A673 (cell line): ENCODE results near the gene SPECC1. TPM values are rescaled to one million over a fixed set of nuclear protein-coding genes. Genes with fewer than 3 reads are reported as not detected.

Experiments
- BruUV-seq: library from RNA; stranded (reverse); fragments of 400-500 nt; replicated peaks from 2 replicates; lab custom pipeline; 2021; lab: Mats Ljungman, UMichigan
- CTCF ChIA-PET: fragments of 300-600 bp; sonication (Branson Sonifier 250); formaldehyde crosslinking; loops from one replicate; lab custom pipeline; 2022; ENCODE audit warnings: antibody characterized with exemption; lab: Charles Lee
- POLR2A ChIA-PET: fragments of 300-600 bp; sonication (Branson Sonifier 250); formaldehyde crosslinking; loops from one replicate; lab custom pipeline; 2022; ENCODE audit warnings: antibody characterized with exemption; ENCODE audit not compliant: low non-redundant PET; lab: Charles Lee
- DNase-seq: peaks from one replicate; pipeline ENCODE4 v3.0.0-alpha.2; 2015; ENCODE audit warnings: low spot score
- H3K27ac ChIP-seq: fragments of 200-600 bp; sonication (generic); 2 replicates; pipeline ENCODE4 v1.5.1; 2016; ENCODE audit warnings: mixed run types, low read depth, mild to moderate bottlenecking, mixed read lengths, antibody characterized with exemption, low read length; ENCODE audit not compliant: poor library complexity, severe bottlenecking
- H3K27me3 ChIP-seq: fragments of 200-600 bp; sonication (generic); replicated peaks from 2 replicates; pipeline ENCODE4 v1.6.1; 2017; ENCODE audit warnings: mixed run types, low read depth, mild to moderate bottlenecking, mixed read lengths, antibody characterized with exemption, low read length; ENCODE audit not compliant: insufficient read depth, poor library complexity
- H3K36me3 ChIP-seq: fragments of 200-600 bp; sonication (generic); 2 replicates; pipeline ENCODE4 v1.6.1; 2016; ENCODE audit warnings: mixed run types, mild to moderate bottlenecking, mixed read lengths, antibody characterized with exemption, low read length; ENCODE audit not compliant: insufficient read depth, poor library complexity, severe bottlenecking
- H3K4me1 ChIP-seq: fragments of 200-600 bp; sonication (generic); 2 replicates; pipeline ENCODE4 v1.6.1; 2017; ENCODE audit warnings: mixed run types, mild to moderate bottlenecking, mixed read lengths, antibody characterized with exemption, low read length; ENCODE audit not compliant: insufficient read depth, poor library complexity, severe bottlenecking
- H3K4me3 ChIP-seq: fragments of 200-600 bp; sonication (generic); 2 replicates; pipeline ENCODE4 v1.5.1; 2016; ENCODE audit warnings: low read depth, mixed run types, mild to moderate bottlenecking, mixed read lengths, low read length; ENCODE audit not compliant: poor library complexity, severe bottlenecking
- H3K9me3 ChIP-seq: fragments of 200-600 bp; sonication (generic); 2 replicates; pipeline ENCODE4 v1.6.1; 2016; ENCODE audit warnings: mixed run types, low read depth, mild to moderate bottlenecking, mixed read lengths, antibody characterized with exemption, low read length; ENCODE audit not compliant: poor library complexity, severe bottlenecking
- EZH2 ChIP-seq: fragments of 200-600 bp; sonication (generic); IDR thresholded peaks from 2 replicates; pipeline ENCODE4 v1.6.1; 2017; ENCODE audit warnings: borderline replicate concordance, low read depth, mild to moderate bottlenecking, mixed read lengths, antibody characterized with exemption, low read length; ENCODE audit not compliant: poor library complexity, severe bottlenecking
- intact Hi-C: fragments of 100-400 bp; cut with micrococcal nuclease; formaldehyde crosslinking; loops from one replicate; pipeline ENCODE4 v1.10.0; 2022; ENCODE audit not compliant: unreplicated experiment
- total RNA-seq: library from RNA; stranded (reverse); gene quantifications from 2 replicates; pipeline ENCODE4 v1.2.3, GENCODE V29; 2021
- TF ChIP-seq, protein P1 (sequence below): fragments of 300-800, 200-600 bp; sonication (generic); conservative IDR thresholded peaks from 2 replicates; pipeline ENCODE4 v1.5.1; 2017; ENCODE audit warnings: low read depth, mild to moderate bottlenecking, antibody characterized with exemption, low read length, moderate library complexity, mixed read lengths

SPECC1 gene
- total RNA-seq, 1 experiment from 2014 or later: 5.8 TPM

- POLR2A ChIA-PET: no interaction called here
These were observed 280.8 kb downstream of the SPECC1 start for GRCh38 chr17:20289984-20290383.

DNA sequence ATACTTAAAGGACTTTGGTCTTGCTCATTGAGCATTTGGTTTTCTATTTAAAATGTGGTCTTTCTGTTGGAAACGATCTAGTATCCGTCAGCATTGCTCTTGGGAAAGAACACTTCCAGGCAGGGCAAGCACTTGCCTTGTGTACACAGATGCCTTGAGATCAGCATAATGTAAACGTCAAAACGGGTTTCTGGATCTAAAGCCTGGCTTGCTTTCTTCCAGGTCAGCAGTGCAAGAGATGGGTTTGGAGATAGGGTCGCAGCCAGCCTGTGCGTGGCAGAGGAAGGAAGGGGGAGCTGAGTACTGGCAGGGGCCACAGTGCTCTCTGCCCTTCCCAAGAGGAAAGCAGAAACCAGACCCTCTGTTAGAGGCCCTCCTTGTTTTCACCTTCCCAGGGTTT, 282.7 kb downstream of the SPECC1 start:
- no peak for TF ChIP-seq EZH2
- TF ChIP-seq, protein P1, sequence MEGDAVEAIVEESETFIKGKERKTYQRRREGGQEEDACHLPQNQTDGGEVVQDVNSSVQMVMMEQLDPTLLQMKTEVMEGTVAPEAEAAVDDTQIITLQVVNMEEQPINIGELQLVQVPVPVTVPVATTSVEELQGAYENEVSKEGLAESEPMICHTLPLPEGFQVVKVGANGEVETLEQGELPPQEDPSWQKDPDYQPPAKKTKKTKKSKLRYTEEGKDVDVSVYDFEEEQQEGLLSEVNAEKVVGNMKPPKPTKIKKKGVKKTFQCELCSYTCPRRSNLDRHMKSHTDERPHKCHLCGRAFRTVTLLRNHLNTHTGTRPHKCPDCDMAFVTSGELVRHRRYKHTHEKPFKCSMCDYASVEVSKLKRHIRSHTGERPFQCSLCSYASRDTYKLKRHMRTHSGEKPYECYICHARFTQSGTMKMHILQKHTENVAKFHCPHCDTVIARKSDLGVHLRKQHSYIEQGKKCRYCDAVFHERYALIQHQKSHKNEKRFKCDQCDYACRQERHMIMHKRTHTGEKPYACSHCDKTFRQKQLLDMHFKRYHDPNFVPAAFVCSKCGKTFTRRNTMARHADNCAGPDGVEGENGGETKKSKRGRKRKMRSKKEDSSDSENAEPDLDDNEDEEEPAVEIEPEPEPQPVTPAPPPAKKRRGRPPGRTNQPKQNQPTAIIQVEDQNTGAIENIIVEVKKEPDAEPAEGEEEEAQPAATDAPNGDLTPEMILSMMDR: no peak
- BruUV-seq: no TSS peak
- Histone ChIP-seq H3K36me3 (no peaks in the 10 kb centered on the region), H3K4me1 (no peaks in the 10 kb centered on the region), H3K27ac (no peak overlapping the region), H3K9me3 (no peaks in the 10 kb centered on the region), H3K27me3 (no peaks in the 10 kb centered on the region), H3K4me3 (no peak overlapping the region)
- DNase-seq: no peak
- ChIA-PET POLR2A (no interaction called here), CTCF (no interaction called here)
- intact Hi-C loops: no loop called here

More at GRCh38 chr17:20289984-20290383, 280.8 kb downstream of the SPECC1 start:
- H3K4me3 ChIP-seq: no peak overlapping the region
- H3K27me3 ChIP-seq: no peaks in the 10 kb centered on the region
- no peaks in the 10 kb centered on the region for H3K9me3 ChIP-seq
- H3K36me3 ChIP-seq: no peaks in the 10 kb centered on the region
- BruUV-seq: no TSS peak
- intact Hi-C loops: no loop called here
- TF ChIP-seq, protein P1: no peak
- no peak for TF ChIP-seq EZH2
- CTCF ChIA-PET: no interaction called here
- H3K27ac ChIP-seq: no peak overlapping the region
- peaks cover 1% of the 10 kb centered on the region for H3K4me1 ChIP-seq
- no peak for DNase-seq

DNA sequence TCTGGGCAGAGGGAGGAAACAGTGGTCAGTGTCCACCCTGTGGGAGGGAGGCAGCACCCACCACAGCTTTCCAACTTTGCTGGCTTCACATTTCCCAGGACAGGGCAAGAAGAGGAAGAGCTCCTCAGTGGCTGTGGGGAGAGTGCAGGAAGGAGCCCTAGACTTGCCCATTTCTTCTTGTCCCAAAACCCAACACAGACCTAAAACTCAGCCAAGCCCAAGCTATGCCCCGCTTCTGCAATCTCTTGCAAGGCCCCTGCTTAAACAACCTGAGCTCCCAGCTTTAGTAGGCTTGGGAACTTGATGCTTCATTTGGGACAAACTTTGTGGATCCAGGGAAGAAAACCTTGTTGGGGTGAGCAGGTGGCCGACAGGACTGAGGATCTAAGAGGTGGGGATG, 284.3 kb downstream of the SPECC1 start:
- POLR2A ChIA-PET: no interaction called here
- CTCF ChIA-PET: no interaction called here
- H3K27me3 ChIP-seq: no peaks in the 10 kb centered on the region
- intact Hi-C loops: no loop called here
- H3K27ac ChIP-seq: no peak overlapping the region
- H3K36me3 ChIP-seq: no peaks in the 10 kb centered on the region
- H3K4me3 ChIP-seq: no peak overlapping the region
- no peak for DNase-seq
- no peaks in the 10 kb centered on the region for H3K4me1 ChIP-seq
- no peaks in the 10 kb centered on the region for H3K9me3 ChIP-seq
- BruUV-seq: no TSS peak
- TF ChIP-seq, protein P1: no peak
- TF ChIP-seq EZH2: no peak
